ENCODE results near the gene MAEA.

Gene MAEA

DNA sequence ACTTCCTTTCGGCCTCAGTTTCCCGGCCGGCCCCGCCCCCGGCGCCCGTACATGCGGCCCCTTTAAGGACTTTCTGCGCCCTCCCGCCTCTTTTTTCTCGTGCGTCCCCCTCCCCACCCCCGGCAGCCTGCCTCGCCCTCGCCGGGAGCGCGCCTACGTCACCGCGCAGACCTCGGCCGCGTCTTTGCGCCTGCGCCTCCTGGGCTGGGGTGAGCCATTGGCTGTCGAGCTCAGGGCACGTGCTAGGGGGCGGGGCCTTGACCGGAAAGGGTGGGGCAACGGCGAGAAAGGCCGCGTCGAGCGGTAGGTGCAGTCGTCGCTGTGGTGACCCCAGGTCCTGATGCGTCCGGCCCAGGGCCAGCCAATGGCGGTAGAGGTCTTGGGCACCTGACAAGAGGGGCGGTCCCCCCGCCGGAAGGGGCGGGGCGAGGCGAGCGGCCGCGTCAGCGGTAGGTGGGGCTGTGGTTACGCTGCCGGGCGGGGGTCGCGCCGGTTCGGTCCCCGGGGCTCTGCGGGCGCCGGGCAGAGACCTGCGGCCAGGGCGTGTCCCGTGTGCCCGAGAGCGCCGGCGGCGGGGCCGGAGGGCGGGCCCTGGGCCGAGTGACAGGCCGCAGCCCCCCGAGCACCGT lies 57.2 kb downstream of the MAEA start, which contains the start of gene UVSSA:
Gene UVSSA, plus strand, starts transcription at position 428 of the 629 bp plus-strand sequence. CDS start 884 bp downstream, outside the sequence.
- no peaks in the 10 kb centered on the region for H3K9me3 ChIP-seq (ENCODE audit: insufficient read depth, low read length)
- TF ChIP-seq EZH2phosphoT487 (IDR thresholded peaks at IDR 0.05; ENCODE audit: low read depth): no peak
- no peak for TF ChIP-seq CTCF (IDR thresholded peaks at IDR 0.05; ENCODE audit: low read depth, low read length)
- H4K20me1 ChIP-seq (ENCODE audit: insufficient read depth, low read length): no peaks in the 10 kb centered on the region
- peaks cover 38% of the 10 kb centered on the region for H3K79me2 ChIP-seq (ENCODE audit: low read length)
- H3K4me1 ChIP-seq (ENCODE audit: low read length): peaks cover 16% of the 10 kb centered on the region
- H3K36me3 ChIP-seq (replicated peaks; ENCODE audit: low read depth, low read length): peaks cover 15% of the 10 kb centered on the region
- H3K4me2 ChIP-seq (ENCODE audit: low read length): peak within 1 kb of the TSS; percentile 94
- H3K4me3 ChIP-seq (ENCODE audit: low read length): peak within 1 kb of the TSS; percentile 95
- H3K27me3 ChIP-seq (ENCODE audit: low read depth, low read length): no peaks in the 10 kb centered on the region
- H2AFZ ChIP-seq (ENCODE audit: low read depth, low read length): peak within 1 kb of the TSS; percentile 48; the same call in 1 of the 2 replicates
- peak within 1 kb of the TSS; percentile 65 for H3K27ac ChIP-seq (ENCODE audit: low read length)
- H3K9ac ChIP-seq (ENCODE audit: low read length): peak within 1 kb of the TSS; percentile 93

GRCh38 chr4:1347410-1347864 lies 57.7 kb downstream of the MAEA start:
- H3K79me2 ChIP-seq (ENCODE audit: low read length): peaks cover 38% of the 10 kb centered on the region
- H3K9ac ChIP-seq (ENCODE audit: low read length): peak overlapping the region; percentile 88
- H3K27me3 ChIP-seq (ENCODE audit: low read depth, low read length): no peaks in the 10 kb centered on the region
- peaks cover 18% of the 10 kb centered on the region for H3K36me3 ChIP-seq (replicated peaks; ENCODE audit: low read depth, low read length)
- H3K4me1 ChIP-seq (ENCODE audit: low read length): peaks cover 16% of the 10 kb centered on the region
- peak overlapping the region; percentile 93 for H3K4me3 ChIP-seq (ENCODE audit: low read length)
- peak overlapping the region; percentile 65 for H3K27ac ChIP-seq (ENCODE audit: low read length)
- no peak overlapping the region for H2AFZ ChIP-seq (ENCODE audit: low read depth, low read length)
- TF ChIP-seq CTCF (IDR thresholded peaks at IDR 0.05; ENCODE audit: low read depth, low read length): 0 out of 2 replicates have a peak, but pooled peaks have one; percentile 4
- TF ChIP-seq EZH2phosphoT487 (IDR thresholded peaks at IDR 0.05; ENCODE audit: low read depth): no peak
- H3K4me2 ChIP-seq (ENCODE audit: low read length): peak overlapping the region; percentile 92
- no peaks in the 10 kb centered on the region for H4K20me1 ChIP-seq (ENCODE audit: insufficient read depth, low read length)
- H3K9me3 ChIP-seq (ENCODE audit: insufficient read depth, low read length): no peaks in the 10 kb centered on the region

DNA sequence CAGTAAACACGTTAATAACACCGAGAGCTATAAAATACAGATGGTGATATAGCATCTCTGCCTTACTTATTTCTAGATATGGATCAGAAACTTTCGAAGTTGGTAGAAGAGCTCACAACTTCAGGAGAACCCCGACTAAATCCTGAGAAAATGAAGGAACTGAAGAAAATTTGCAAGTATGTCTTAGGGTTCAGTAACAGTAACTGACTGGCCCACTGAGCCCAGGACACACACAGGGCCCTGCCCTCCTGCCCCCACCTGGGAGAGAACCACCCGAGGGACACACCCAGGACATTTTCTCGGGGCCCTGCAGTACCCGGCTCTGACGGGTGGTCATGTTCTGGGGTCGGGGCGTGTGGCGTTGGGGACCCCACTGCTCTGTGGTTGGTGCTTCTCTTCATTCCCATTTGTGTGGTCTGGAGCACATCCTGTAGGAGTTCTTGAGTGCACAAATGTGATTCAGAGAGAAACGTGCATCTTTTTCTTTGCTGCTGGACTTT lies 58.4 kb downstream of the MAEA start:
- no peaks in the 10 kb centered on the region for H3K9me3 ChIP-seq (ENCODE audit: insufficient read depth, low read length)
- H3K27ac ChIP-seq (ENCODE audit: low read length): peak overlapping the region; percentile 65
- no peak overlapping the region for H2AFZ ChIP-seq (ENCODE audit: low read depth, low read length)
- H3K79me2 ChIP-seq (ENCODE audit: low read length): peaks cover 38% of the 10 kb centered on the region
- no peaks in the 10 kb centered on the region for H3K27me3 ChIP-seq (ENCODE audit: low read depth, low read length)
- peak overlapping the region; percentile 88 for H3K9ac ChIP-seq (ENCODE audit: low read length)
- H3K4me2 ChIP-seq (ENCODE audit: low read length): peak overlapping the region; percentile 92
- no peaks in the 10 kb centered on the region for H4K20me1 ChIP-seq (ENCODE audit: insufficient read depth, low read length)
- peaks cover 16% of the 10 kb centered on the region for H3K4me1 ChIP-seq (ENCODE audit: low read length)
- TF ChIP-seq CTCF (IDR thresholded peaks at IDR 0.05; ENCODE audit: low read depth, low read length) (no peak), EZH2phosphoT487 (IDR thresholded peaks at IDR 0.05; ENCODE audit: low read depth) (no peak)
- H3K36me3 ChIP-seq (replicated peaks; ENCODE audit: low read depth, low read length): peaks cover 17% of the 10 kb centered on the region
- peak overlapping the region; percentile 93 for H3K4me3 ChIP-seq (ENCODE audit: low read length)

- Histone ChIP-seq H3K79me2 (ENCODE audit: low read length) (peaks cover 38% of the 10 kb centered on the region), H3K36me3 (replicated peaks; ENCODE audit: low read depth, low read length) (peaks cover 17% of the 10 kb centered on the region), H3K4me1 (ENCODE audit: low read length) (peaks cover 16% of the 10 kb centered on the region), H3K4me2 (ENCODE audit: low read length) (peak overlapping the region; percentile 92), H3K27ac (ENCODE audit: low read length) (no peak overlapping the region), H3K9me3 (ENCODE audit: insufficient read depth, low read length) (no peaks in the 10 kb centered on the region), H3K9ac (ENCODE audit: low read length) (no peak overlapping the region), H2AFZ (ENCODE audit: low read depth, low read length) (no peak overlapping the region), H3K27me3 (ENCODE audit: low read depth, low read length) (no peaks in the 10 kb centered on the region), H4K20me1 (ENCODE audit: insufficient read depth, low read length) (no peaks in the 10 kb centered on the region), H3K4me3 (ENCODE audit: low read length) (no peak overlapping the region)
- no peak for TF ChIP-seq EZH2phosphoT487 (IDR thresholded peaks at IDR 0.05; ENCODE audit: low read depth)
- no peak for TF ChIP-seq CTCF (IDR thresholded peaks at IDR 0.05; ENCODE audit: low read depth, low read length)
Observed at GRCh38 chr4:1348746-1349145, 59.1 kb downstream of the MAEA start.

Data from OCI-LY3 (cell line).